Measurements from ENCODE around the gene RSPH4A.

RSPH4A gene

DNA sequence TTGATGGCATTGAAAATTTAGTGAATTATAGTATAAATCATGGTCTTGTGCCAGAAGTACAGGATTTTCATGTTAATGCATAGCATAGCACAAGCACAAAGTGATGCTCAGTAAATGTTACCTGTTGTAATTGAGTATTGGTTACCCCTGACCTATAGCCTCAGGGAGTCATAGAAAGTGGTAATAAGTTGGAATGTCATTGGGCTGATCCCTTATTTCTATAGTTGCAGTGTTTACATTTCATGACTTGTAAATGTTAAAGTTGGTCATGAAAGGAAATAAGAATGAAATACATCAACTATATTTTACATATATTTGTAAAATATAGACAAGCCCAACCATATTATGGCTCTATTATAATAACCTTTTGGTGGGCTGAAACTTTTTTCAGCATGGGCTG is 37.9 kb upstream of the RSPH4A start:
- H3K27ac ChIP-seq (ENCODE audit: extremely low read depth, low read depth, low read length): no peak overlapping the region
- peaks cover 32 to 71% of the 10 kb centered on the region in 2 experiments for H3K36me3 ChIP-seq (ENCODE audit: control insufficient read depth in 2 of 2, insufficient read depth in 1 of 2, low read length in 2 of 2)
- H3K9me3 ChIP-seq (ENCODE audit: control insufficient read depth, insufficient read depth, low read depth, low read length): no peaks in the 10 kb centered on the region
- no peak overlapping the region for H3K4me3 ChIP-seq (ENCODE audit: low read depth, low read length)
- TF ChIP-seq ZNF530 (tag by site-specific recombination; IDR thresholded peaks at IDR 0.05; ENCODE audit: low read depth) (no peak), EGR2 (tag by site-specific recombination; IDR thresholded peaks at IDR 0.05; ENCODE audit: low read depth) (no peak), ZNF416 (tag by site-specific recombination; IDR thresholded peaks at IDR 0.05) (no peak)
- TF ChIP-seq, protein P1, sequence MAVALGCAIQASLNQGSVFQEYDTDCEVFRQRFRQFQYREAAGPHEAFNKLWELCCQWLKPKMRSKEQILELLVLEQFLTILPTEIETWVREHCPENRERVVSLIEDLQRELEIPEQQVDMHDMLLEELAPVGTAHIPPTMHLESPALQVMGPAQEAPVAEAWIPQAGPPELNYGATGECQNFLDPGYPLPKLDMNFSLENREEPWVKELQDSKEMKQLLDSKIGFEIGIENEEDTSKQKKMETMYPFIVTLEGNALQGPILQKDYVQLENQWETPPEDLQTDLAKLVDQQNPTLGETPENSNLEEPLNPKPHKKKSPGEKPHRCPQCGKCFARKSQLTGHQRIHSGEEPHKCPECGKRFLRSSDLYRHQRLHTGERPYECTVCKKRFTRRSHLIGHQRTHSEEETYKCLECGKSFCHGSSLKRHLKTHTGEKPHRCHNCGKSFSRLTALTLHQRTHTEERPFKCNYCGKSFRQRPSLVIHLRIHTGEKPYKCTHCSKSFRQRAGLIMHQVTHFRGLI (tag by site-specific recombination; IDR thresholded peaks at IDR 0.05): peak; percentile 71; the same call in 1 of the 2 replicates
- TF ChIP-seq, protein P2, sequence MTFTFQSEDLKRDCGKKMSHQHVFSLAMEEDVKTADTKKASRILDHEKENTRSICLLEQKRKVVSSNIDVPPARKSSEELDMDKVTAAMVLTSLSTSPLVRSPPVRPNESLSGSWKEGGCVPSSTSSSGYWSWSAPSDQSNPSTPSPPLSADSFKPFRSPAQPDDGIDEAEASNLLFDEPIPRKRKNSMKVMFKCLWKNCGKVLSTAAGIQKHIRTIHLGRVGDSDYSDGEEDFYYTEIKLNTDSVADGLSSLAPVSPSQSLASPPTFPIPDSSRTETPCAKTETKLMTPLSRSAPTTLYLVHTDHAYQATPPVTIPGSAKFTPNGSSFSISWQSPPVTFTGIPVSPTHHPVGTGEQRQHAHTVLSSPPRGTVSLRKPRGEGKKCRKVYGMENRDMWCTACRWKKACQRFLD (tag by site-specific recombination; IDR thresholded peaks at IDR 0.05): no peak
- ChIA-PET CTCF (interaction anchor here (0.6 to 1.1 kb wide), 5 partner anchors 13 to 157 kb away, joined by 3 to 5 read pairs (median 3); no protein-coding TSS in a partner anchor), POLR2A (no interaction called here)
- H3K4me1 ChIP-seq (ENCODE audit: control insufficient read depth, insufficient read depth, low read length): no peaks in the 10 kb centered on the region; the same call in 1 of the 2 replicates

GRCh38 chr6:116579143-116579542 is 37.1 kb upstream of the RSPH4A start:
- CTCF ChIA-PET: interaction anchor here (0.8 to 1.4 kb wide), 3 partner anchors 18 to 310 kb away, joined by 3 to 6 read pairs (median 4); no protein-coding TSS in a partner anchor
- POLR2A ChIA-PET: interaction anchor here (1.3 kb wide), 1 partner anchor 8 kb away, joined by 6 read pairs; the partner anchor contains the start of gene RWDD1
- Histone ChIP-seq H3K9me3 (ENCODE audit: control insufficient read depth, insufficient read depth, low read depth, low read length) (no peaks in the 10 kb centered on the region), H3K4me3 (ENCODE audit: low read depth, low read length) (no peak overlapping the region), H3K36me3 (ENCODE audit: control insufficient read depth in 2 of 2, insufficient read depth in 1 of 2, low read length in 2 of 2) (peaks cover 32 to 70% of the 10 kb centered on the region in 2 experiments), H3K4me1 (ENCODE audit: control insufficient read depth, insufficient read depth, low read length) (no peaks in the 10 kb centered on the region), H3K27ac (ENCODE audit: extremely low read depth, low read depth, low read length) (no peak overlapping the region)
- TF ChIP-seq ZNF843 (tag by site-specific recombination; IDR thresholded peaks at IDR 0.05) (no peak), ZBTB17 (tag by site-specific recombination; IDR thresholded peaks at IDR 0.05) (peak; percentile 42; the same call in 1 of the 2 replicates), ZNF184 (tag by site-specific recombination; IDR thresholded peaks at IDR 0.05) (no peak), PRDM6 (tag by site-specific recombination; IDR thresholded peaks at IDR 0.05) (peak; percentile 20; the same call in 1 of the 2 replicates), ZNF121 (tag by site-specific recombination; IDR thresholded peaks at IDR 0.05) (no peak)

DNA sequence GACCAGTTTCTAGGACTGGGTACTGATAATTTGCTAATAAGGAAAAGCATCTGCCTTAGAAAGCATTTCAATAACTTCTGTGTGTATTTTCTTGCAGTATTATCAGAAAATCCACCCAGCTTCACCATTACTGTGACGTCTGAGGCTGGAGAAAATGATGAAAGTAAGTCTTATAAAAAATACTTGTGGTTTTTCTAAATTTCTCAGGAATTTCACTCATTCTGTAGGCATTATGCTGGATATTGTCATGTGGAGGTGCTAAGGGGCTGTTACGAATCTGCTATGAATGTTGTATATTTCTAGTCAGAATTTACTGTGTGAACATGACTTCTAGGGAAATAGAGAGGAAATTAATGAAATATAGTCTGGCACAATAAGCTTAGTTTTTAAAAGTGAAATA is 36.1 kb upstream of the RSPH4A start:
- no peaks in the 10 kb centered on the region for H3K9me3 ChIP-seq (ENCODE audit: control insufficient read depth, insufficient read depth, low read depth, low read length)
- POLR2A ChIA-PET: interaction anchor here (1.3 kb wide), 1 partner anchor 9 kb away, joined by 6 read pairs; the partner anchor contains the start of gene RWDD1
- H3K4me1 ChIP-seq (ENCODE audit: control insufficient read depth, insufficient read depth, low read length): no peaks in the 10 kb centered on the region
- CTCF ChIA-PET: interaction anchor here (0.7 to 1.5 kb wide), 4 partner anchors 12 to 363 kb away, joined by 3 to 5 read pairs (median 4); no protein-coding TSS in a partner anchor
- no peak overlapping the region for H3K4me3 ChIP-seq (ENCODE audit: low read depth, low read length)
- TF ChIP-seq PATZ1 (tag by site-specific recombination; IDR thresholded peaks at IDR 0.05) (no peak), PRDM1 (tag by site-specific recombination; IDR thresholded peaks at IDR 0.05) (peak; percentile 43; the same call in 1 of the 2 replicates)
- H3K27ac ChIP-seq (ENCODE audit: extremely low read depth, low read depth, low read length): no peak overlapping the region
- peaks cover 25 to 71% of the 10 kb centered on the region in 2 experiments for H3K36me3 ChIP-seq (ENCODE audit: control insufficient read depth in 2 of 2, insufficient read depth in 1 of 2, low read length in 2 of 2)
